Measurements from ENCODE around the gene ANO1.

ANO1 gene

DNA sequence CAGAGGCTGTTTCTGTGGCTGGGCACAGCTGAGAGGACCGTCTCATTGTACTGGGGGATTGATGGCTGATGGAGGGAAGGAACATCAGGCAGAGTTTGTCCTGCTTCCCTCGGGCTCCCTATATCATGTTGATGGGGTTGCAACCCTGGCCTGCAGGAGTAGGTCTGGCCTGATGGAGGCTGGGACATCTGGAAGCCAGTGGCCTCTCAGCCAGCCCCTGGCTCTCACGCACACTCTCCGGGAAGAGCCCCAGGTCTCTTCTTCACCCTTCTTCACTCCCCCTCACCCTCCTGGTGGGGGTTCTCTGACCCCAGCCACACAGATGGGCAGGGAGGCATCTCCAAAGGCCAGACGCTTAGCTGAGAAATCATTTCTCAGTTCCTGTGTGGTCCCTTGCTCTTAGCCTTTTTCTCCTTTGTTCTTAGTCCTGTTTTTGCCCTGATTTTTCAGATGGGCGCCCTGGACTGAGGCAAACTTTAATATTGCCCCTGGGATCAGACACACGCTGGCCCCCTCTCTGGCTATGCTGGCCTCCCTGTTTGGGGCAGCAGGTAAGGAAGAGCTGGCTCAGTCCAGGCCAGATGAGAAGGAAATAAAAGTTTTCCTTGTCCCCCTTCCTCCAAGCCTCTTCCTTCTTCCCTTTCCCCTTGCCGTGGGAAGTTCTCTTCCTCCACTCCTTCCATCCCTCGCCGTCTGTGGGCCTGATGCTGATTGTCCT, 13.9 kb upstream of the ANO1 start:
- Mint-ChIP-seq H3K9me3 (no peaks in the 10 kb centered on the region), H3K27ac (no peak overlapping the region), H3K27me3 (ENCODE audit: low read depth) (peaks cover 8% of the 10 kb centered on the region)

DNA sequence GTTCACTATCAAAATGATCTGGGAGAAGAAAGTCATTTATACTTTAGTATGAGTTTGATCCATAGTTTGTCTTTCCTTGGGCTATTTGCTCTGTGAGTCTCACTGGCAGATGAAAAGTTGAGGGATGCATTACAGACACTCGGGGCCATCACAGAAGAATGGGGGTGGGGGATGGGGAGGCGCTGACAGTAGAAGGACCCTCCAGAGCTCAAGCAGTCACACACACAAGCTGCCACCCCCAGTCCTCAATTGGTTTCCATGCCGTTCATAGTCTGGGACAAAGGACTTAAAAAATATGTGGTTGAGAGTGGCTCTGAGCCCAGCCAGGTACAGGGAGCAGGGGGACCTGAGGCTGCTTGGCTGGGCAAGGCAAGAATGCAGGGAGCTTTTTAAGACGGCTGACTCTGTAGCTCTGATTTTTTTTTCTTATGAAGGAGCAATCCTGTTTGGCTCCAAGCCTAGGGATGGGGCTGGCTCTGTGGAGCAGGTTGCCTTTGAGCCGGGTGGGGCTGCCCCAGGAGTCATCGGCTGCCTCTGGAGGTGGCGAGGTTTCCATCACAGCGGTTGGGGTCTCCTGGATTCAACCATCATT, 13.3 kb upstream of the ANO1 start:
- Mint-ChIP-seq H3K27ac (no peak overlapping the region), H3K4me3 (no peak overlapping the region), H3K27me3 (ENCODE audit: low read depth) (peaks cover 12% of the 10 kb centered on the region), H3K4me1 (ENCODE audit: low read depth) (no peaks in the 10 kb centered on the region), H3K36me3 (ENCODE audit: low read depth) (no peaks in the 10 kb centered on the region), H3K9me3 (no peaks in the 10 kb centered on the region)

More for the DNA sequence above, 13.9 kb upstream of the ANO1 start:
- Mint-ChIP-seq H3K4me3 (no peak overlapping the region), H3K4me1 (ENCODE audit: low read depth) (no peaks in the 10 kb centered on the region), H3K36me3 (ENCODE audit: low read depth) (no peaks in the 10 kb centered on the region)

DNA sequence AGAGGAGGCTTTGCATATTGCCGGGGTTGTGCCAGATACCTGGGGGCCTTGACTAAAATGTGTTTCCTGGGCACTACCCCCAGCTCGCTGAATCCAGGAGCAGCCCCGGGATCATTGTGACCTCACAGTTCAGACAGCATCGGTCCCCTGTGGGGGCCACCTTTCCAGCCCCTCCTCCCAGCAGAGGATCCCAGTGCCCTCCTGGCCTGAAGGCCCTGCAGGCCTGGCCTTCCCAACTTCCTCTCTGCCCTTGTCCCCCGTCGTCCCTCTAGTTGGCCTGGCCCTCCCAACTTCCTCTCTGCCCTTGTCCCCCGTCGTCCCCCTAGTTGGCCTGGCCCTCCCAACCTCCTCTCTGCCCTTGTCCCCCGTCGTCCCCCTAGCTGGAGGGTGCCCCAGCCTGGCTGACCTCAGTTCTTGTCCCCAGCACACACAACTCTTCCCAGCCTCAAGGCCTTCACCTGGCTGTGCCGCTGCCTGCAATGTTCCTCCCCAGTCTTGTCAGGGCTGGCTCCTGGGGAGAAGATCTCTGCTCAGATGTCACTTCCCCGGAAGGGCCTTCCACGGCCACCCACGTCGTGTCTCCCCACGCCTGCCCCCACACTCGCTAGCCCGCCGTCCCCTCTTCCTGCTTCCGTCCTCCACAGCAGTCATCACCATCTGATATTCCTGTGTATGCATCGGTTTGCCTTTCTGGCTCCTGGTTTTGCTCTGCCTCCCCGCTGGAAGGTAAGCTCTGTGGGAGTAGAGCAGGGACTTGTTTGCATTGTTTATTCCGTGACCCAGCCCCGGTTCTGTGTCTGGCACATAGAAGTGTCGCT, 12.6 kb upstream of the ANO1 start:
- Mint-ChIP-seq H3K27me3 (ENCODE audit: low read depth) (peaks cover 18% of the 10 kb centered on the region), H3K4me1 (ENCODE audit: low read depth) (no peaks in the 10 kb centered on the region), H3K36me3 (ENCODE audit: low read depth) (no peaks in the 10 kb centered on the region), H3K27ac (no peak overlapping the region), H3K4me3 (no peak overlapping the region), H3K9me3 (no peaks in the 10 kb centered on the region)

DNA sequence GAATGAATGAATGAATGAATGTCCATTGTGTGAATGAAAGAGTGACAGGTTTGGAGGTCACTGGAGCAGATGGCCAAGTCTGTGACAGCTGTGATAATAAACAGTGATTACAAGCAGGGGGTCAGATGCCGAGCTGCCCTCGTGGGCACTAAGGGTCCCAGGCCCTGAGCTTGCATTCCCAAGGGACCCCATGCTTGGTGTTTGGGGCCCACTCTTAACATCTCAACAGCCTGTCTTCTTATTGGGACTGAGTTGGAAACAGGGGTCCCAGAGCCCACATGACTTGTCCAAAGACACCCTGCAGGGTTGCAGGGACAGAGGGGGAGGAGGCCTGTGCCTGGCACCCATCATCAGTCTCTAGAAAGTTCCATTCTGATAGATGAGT, 12.0 kb upstream of the ANO1 start:
- H3K36me3 Mint-ChIP-seq (ENCODE audit: low read depth): no peaks in the 10 kb centered on the region
- peaks cover 18% of the 10 kb centered on the region for H3K27me3 Mint-ChIP-seq (ENCODE audit: low read depth)
- no peaks in the 10 kb centered on the region for H3K9me3 Mint-ChIP-seq
- H3K4me1 Mint-ChIP-seq (ENCODE audit: low read depth): no peaks in the 10 kb centered on the region
- no peak overlapping the region for H3K27ac Mint-ChIP-seq
- no peak overlapping the region for H3K4me3 Mint-ChIP-seq

DNA sequence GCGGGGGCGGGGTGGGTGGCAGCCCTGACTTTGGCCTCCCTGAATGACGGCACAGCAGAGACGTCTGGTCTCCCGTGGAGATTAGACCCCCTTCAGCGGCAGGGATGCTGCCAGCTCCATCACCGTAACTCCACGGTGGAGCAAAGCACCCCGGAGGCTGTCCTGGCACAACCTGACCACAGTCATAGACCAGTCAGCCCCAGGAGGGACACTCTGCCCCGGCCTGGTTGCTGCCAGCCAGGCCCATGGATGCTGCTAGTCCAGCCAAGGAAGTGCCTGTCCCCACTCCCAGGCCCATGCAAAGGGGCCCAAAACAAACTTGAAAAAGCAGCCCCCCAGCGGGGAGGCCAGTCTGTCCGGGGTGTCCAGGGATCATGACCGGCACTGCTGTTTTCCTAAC, 11.5 kb upstream of the ANO1 start:
- Mint-ChIP-seq H3K9me3 (no peaks in the 10 kb centered on the region), H3K27me3 (ENCODE audit: low read depth) (peaks cover 23% of the 10 kb centered on the region), H3K36me3 (ENCODE audit: low read depth) (no peaks in the 10 kb centered on the region), H3K27ac (no peak overlapping the region), H3K4me1 (ENCODE audit: low read depth) (no peaks in the 10 kb centered on the region), H3K4me3 (no peak overlapping the region)

DNA sequence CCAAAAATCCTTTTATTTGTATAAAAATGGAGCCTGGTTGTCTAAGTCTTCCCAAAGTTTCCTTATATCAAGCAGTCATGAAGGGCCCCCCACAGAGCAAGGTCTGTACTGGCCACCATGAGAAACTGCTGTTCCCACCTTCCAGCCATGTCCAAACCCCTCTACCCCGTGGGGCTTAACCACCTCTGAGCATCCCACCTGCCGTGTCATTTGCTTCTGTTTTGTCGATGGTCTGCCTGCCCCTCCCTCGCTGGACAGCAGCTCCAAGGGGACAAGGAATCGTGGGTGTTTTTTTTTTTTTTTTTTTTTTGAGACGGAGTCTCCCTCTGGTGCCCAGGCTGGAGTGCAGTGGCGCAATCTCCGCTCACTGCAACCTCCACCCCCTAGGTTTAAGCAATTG, 11.1 kb upstream of the ANO1 start:
- peaks cover 27% of the 10 kb centered on the region for H3K27me3 Mint-ChIP-seq (ENCODE audit: low read depth)
- H3K4me1 Mint-ChIP-seq (ENCODE audit: low read depth): no peaks in the 10 kb centered on the region
- no peak overlapping the region for H3K27ac Mint-ChIP-seq
- no peaks in the 10 kb centered on the region for H3K36me3 Mint-ChIP-seq (ENCODE audit: low read depth)
- H3K9me3 Mint-ChIP-seq: no peaks in the 10 kb centered on the region
- H3K4me3 Mint-ChIP-seq: no peak overlapping the region

DNA sequence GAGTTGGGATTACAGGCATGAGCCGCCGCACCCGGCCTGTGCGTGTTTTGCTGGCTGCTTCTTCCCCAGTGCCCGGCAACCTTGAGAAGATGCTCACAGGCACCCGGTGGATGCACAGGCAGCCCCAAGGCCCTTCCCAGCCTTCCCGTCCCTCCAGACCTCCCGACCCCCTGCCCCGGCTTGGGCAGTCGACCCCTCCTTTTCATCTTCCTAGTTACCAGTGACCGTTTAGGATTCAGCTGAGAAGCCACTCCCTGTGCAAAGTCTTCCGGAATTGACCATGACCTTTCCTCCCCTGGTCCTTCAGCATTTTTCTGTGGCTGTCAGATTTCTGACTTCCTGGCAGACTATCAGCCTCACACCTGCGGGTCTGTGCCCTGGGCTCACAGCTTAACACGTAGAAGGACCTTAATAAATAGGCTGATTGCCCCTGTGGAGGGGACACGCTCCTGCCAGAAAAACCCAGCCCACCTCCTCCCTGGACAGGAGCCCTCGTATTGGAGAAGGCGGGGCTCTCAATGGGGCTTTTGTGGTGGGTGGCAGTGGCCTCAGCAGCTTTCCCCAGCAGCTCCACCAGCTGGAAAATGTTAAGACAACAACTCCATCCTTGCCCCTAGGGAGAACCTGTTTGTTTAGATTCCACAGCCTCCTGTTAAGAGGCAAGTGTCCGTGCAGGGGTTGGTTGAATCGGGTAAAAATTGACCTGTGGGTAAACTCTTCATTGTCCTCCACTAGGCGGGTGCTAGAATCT, 10.4 kb upstream of the ANO1 start:
- Mint-ChIP-seq H3K4me1 (ENCODE audit: low read depth) (no peaks in the 10 kb centered on the region), H3K9me3 (no peaks in the 10 kb centered on the region), H3K4me3 (no peak overlapping the region), H3K27me3 (ENCODE audit: low read depth) (peaks cover 34% of the 10 kb centered on the region), H3K27ac (no peak overlapping the region), H3K36me3 (ENCODE audit: low read depth) (no peaks in the 10 kb centered on the region)

DNA sequence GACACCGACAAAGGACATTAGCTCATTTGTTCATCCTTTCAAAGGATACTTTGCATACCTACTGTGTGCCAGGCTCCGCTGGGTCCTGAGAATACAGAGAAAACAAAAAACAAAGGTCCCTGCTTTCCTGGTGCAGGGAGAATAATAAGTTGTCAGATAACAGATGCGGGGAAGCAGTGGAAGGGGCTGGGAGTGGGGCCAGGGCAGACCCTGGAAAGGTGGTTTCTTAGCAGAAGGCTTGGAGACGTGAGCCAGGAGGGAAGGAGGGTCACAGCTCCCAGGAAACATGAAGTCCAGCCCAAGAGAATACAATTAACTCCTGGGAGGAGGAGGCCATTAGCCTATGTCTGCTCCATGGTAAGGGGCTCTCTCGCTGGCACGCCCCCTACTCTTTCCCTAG, 9.8 kb upstream of the ANO1 start:
- Mint-ChIP-seq H3K27me3 (ENCODE audit: low read depth) (peaks cover 40% of the 10 kb centered on the region), H3K27ac (no peak overlapping the region), H3K36me3 (ENCODE audit: low read depth) (no peaks in the 10 kb centered on the region), H3K4me3 (no peak overlapping the region), H3K9me3 (no peaks in the 10 kb centered on the region), H3K4me1 (ENCODE audit: low read depth) (no peaks in the 10 kb centered on the region)

DNA sequence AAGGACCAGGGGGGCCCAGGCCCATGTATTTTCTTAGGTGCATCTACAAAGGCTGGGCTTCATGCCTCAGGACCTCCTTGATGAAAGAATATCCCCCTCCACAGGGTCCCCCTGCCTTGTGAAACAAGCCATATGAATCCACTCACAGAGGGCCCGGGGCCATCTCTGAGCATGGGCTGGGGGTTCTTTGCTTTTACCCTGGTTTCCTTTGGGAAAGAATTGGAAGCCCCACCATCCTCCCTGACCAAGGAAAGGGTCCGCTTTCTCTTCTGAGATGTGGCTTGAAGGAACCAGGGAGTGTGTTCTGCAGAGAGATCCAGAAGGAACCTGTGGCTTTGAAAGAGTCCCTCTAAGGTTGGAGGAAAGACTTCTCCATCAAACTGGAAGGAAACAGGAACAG, 9.2 kb upstream of the ANO1 start:
- H3K27ac Mint-ChIP-seq: no peak overlapping the region
- H3K36me3 Mint-ChIP-seq (ENCODE audit: low read depth): no peaks in the 10 kb centered on the region
- H3K4me1 Mint-ChIP-seq (ENCODE audit: low read depth): peaks cover 1% of the 10 kb centered on the region
- H3K27me3 Mint-ChIP-seq (ENCODE audit: low read depth): peaks cover 46% of the 10 kb centered on the region
- H3K9me3 Mint-ChIP-seq: no peaks in the 10 kb centered on the region
- H3K4me3 Mint-ChIP-seq: no peak overlapping the region

DNA sequence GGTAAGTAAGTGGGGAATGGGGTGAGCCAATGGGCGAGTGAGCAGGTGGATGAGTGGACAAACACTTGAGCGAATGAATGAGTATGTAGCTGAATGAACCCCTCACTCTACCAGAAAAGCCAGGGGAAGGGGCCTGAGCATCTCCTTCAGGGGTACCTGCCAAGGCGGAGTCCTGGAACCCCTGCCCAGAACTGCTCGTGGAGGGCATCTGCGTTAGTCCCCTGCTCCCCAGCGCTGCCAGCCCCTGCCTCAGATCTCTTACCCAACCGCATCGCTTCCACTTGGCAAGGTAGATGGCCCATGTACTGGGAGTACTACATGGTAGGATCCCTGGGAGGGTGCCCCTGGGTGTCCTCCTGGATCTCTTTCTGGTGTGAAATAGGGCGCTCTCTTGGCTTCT, 7.4 kb upstream of the ANO1 start:
- H3K4me3 Mint-ChIP-seq: no peak overlapping the region
- H3K36me3 Mint-ChIP-seq (ENCODE audit: low read depth): no peaks in the 10 kb centered on the region
- no peaks in the 10 kb centered on the region for H3K9me3 Mint-ChIP-seq
- peaks cover 57% of the 10 kb centered on the region for H3K27me3 Mint-ChIP-seq (ENCODE audit: low read depth)
- H3K4me1 Mint-ChIP-seq (ENCODE audit: low read depth): peaks cover 1% of the 10 kb centered on the region
- no peak overlapping the region for H3K27ac Mint-ChIP-seq

DNA sequence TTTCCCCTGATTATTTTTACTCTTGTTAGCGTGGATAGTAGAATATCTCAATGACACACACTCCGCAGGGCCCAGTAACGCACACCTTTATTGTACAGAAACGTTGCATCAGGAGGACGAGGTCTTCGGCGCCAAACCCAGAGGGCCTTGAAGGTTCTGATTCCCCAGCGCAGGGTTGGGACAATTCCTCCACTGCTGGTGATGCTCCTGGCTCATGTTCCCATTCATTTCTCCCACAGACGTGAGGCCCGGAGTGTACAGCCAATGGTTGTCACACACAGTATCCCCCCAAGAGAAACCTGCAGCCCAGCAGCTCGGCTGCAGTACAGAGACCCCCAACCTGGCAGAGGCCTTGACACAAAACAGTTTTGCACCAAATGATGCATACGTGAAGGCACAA, 6.1 kb upstream of the ANO1 start:
- Mint-ChIP-seq H3K4me1 (ENCODE audit: low read depth) (peaks cover 1% of the 10 kb centered on the region), H3K36me3 (ENCODE audit: low read depth) (no peaks in the 10 kb centered on the region), H3K27ac (no peak overlapping the region), H3K9me3 (no peaks in the 10 kb centered on the region), H3K27me3 (ENCODE audit: low read depth) (peaks cover 70% of the 10 kb centered on the region), H3K4me3 (no peak overlapping the region)

DNA sequence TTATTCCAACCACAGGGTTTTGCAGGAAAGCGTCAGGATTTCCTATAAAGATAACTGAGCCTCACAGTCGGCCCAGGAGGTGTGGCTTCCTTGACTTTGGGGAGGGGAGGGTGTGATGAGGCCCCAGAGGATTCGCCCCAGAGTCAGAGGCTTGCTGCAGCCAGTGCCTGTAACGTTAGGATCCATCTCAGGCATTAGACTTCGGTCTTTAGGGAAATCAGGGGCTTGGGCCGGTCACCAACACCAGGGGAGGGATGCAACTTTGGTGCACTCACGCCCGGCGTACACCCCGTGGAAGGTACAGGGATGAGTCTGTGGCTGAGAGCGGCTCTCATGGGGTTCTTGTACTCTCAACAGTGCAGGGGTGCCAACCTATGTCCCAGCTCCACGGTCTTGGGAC, 5.7 kb upstream of the ANO1 start:
- Mint-ChIP-seq H3K4me3 (no peak overlapping the region), H3K27ac (no peak overlapping the region), H3K36me3 (ENCODE audit: low read depth) (no peaks in the 10 kb centered on the region), H3K4me1 (ENCODE audit: low read depth) (peaks cover 1% of the 10 kb centered on the region), H3K27me3 (ENCODE audit: low read depth) (peaks cover 72% of the 10 kb centered on the region), H3K9me3 (no peaks in the 10 kb centered on the region)

DNA sequence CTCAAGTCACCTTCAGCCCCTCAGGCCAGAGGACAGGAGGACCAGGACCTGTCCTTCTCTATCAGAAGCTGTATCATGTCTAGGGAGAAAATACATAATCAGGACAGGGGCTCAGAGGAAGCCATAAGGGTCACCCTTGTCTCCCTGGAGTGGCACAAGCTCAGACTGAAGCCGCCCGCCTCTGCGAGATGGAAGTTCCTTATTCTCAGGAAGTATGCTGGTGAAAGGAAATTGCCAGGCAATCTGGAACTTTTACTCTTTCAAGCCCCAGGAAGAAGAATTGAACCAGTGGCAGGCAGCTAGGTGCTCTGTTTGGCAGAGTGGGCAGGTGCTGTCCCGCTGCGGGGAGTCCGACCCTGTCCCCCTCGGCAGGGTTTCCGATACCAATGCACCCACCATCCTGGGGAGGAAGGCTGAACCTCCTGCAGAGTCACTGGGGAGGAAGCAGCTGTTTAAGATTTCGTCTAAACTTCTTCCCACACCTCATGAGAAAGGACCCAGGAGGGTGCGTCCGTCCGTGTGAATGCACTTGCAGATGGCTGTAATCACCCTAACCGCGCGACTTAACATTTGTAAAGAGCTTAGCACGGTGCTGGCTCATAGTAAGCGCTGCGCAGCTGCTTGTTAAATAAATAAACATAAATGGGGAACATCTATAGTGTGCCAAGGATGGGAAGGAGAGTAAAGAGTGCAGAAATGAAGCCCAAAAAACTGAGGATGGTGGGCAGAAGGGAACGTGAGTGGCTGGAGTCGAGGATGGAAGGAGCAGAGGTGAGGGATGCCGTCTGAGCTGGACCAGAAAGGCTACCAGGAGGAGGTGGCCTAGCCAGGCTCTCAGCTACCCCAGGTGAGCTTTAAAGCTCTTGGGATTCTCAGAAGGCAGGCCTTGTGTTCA, 5.0 kb upstream of the ANO1 start:
- Mint-ChIP-seq H3K27me3 (ENCODE audit: low read depth) (peaks cover 78% of the 10 kb centered on the region), H3K4me3 (no peak overlapping the region), H3K4me1 (ENCODE audit: low read depth) (peaks cover 1% of the 10 kb centered on the region), H3K9me3 (no peaks in the 10 kb centered on the region), H3K36me3 (ENCODE audit: low read depth) (no peaks in the 10 kb centered on the region), H3K27ac (no peak overlapping the region)

DNA sequence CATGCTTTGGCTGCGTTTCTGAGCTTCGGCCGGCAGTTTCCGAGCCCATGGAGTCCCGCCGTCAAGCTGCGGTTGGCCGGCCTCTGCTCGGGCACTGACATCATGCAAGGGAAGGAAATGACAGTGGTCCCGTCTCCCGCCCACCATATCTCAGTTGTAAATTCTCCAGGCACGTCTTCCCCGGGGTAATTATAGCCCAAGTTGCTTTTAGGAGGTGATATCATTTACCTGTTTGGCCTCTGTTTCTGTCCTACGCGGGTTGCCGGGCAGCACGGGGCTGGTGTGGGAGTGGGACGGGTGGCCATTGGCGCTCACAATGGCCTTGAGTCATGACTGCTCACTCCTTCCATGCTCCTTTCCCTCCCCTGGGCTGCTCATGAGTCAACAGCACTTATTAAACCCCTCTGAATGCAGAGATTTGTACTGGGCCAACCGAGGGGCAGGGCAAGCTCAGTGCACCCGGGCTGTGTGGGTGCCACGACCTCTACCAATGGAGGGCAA, 4.2 kb upstream of the ANO1 start:
- Mint-ChIP-seq H3K27ac (no peak overlapping the region), H3K4me1 (ENCODE audit: low read depth) (peaks cover 1% of the 10 kb centered on the region), H3K9me3 (no peaks in the 10 kb centered on the region), H3K36me3 (ENCODE audit: low read depth) (no peaks in the 10 kb centered on the region), H3K4me3 (no peak overlapping the region), H3K27me3 (ENCODE audit: low read depth) (peaks cover 75% of the 10 kb centered on the region)
